ENCODE results near the gene NFIB. TPM values are rescaled to one million over a fixed set of nuclear protein-coding genes. Genes with fewer than 3 reads are reported as not detected.

The NFIB gene
- polyA plus RNA-seq, 1 donor (not counting 4 experiments of a cell fraction or from before 2014, with no cell fraction given), result 8.9 TPM

GRCh38 chr9:14303521-14303920 is 10.4 kb downstream of the NFIB start:
- dilution Hi-C loops (cut with MboI; ENCODE audit: extremely low pct_ligation_motif_present, low sequenced_read_pairs), result no loop called here
- DNase-seq (ENCODE audit: low read depth, low spot score) (no peak), FAIRE-seq (no peak)
- H3K9ac ChIP-seq (ENCODE audit: control insufficient read depth, extremely low read depth, insufficient read depth, low read length), result no peak overlapping the region
- no peak overlapping the region for H3K4me2 ChIP-seq (ENCODE audit: control insufficient read depth, extremely low read depth, insufficient read depth, low read depth, low read length)
- H3K9me1 ChIP-seq (ENCODE audit: control insufficient read depth, extremely low read depth, insufficient read depth, low read length), result no peaks in the 10 kb centered on the region
- H3K79me2 ChIP-seq (ENCODE audit: control insufficient read depth, insufficient read depth, low read length), result peaks cover 81% of the 10 kb centered on the region
- no peaks in the 10 kb centered on the region for H3K9me3 ChIP-seq (ENCODE audit: control insufficient read depth, low read depth, low read length)
- H3K4me3 ChIP-seq (ENCODE audit: control insufficient read depth in 2 of 3, extremely low read depth in 1 of 3, insufficient read depth in 2 of 3, low read depth in 1 of 3, low read length in 3 of 3), result no peak overlapping the region
- no peak overlapping the region for H2AFZ ChIP-seq (ENCODE audit: control insufficient read depth, low read length)
- H3K4me1 ChIP-seq (ENCODE audit: control insufficient read depth, extremely low read depth, insufficient read depth, low read length), result peaks cover 41% of the 10 kb centered on the region
- no peak for TF ChIP-seq CTCF (optimal IDR thresholded peaks at IDR 0.05 in 1 of 3, IDR thresholded peaks at IDR 0.05 in 1 of 3, conservative IDR thresholded peaks at IDR 0.05 in 1 of 3; ENCODE audit: extremely low read depth in 1 of 3, insufficient read depth in 2 of 3, low read length in 3 of 3)
- TF ChIP-seq EZH2 (IDR thresholded peaks at IDR 0.05; ENCODE audit: low read length), result no peak
- peaks cover under 1% of the 10 kb centered on the region for H4K20me1 ChIP-seq (ENCODE audit: control insufficient read depth, extremely low read depth, insufficient read depth, low read length)
- H3K36me3 ChIP-seq (ENCODE audit: control insufficient read depth in 2 of 2, extremely low read depth in 1 of 2, insufficient read depth in 2 of 2, low read length in 2 of 2), result peaks cover 0 to 12% of the 10 kb centered on the region in 2 experiments
- no peaks in the 10 kb centered on the region for H3K27me3 ChIP-seq (ENCODE audit: control insufficient read depth, extremely low read depth, insufficient read depth, low read length)
- H3K27ac ChIP-seq (ENCODE audit: control insufficient read depth, insufficient read depth, low read length), result no peak overlapping the region

DNA sequence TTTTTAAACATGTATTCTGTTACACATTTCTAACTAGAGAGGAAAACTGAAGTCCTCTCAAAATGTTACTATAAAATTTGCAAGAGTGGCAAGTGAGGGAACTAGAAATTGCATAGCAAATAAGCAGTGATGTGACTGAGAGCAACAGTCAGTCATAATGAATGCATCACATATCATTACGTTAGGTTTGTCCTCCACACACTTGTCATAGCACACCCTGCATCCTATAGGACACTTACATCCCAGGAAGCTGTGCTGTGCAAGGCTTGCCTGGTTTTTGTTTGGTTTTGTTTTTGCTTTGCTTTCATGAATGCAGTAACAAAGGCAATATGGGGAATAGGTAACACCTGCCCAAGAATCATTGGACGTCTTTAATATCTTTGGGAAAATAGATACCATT is 10.8 kb downstream of the NFIB start:
- no peak overlapping the region for H2AFZ ChIP-seq (ENCODE audit: control insufficient read depth, low read length)
- TF ChIP-seq CTCF (optimal IDR thresholded peaks at IDR 0.05 in 1 of 3, IDR thresholded peaks at IDR 0.05 in 1 of 3, conservative IDR thresholded peaks at IDR 0.05 in 1 of 3; ENCODE audit: extremely low read depth in 1 of 3, insufficient read depth in 2 of 3, low read length in 3 of 3), result no peak
- TF ChIP-seq EZH2 (IDR thresholded peaks at IDR 0.05; ENCODE audit: low read length), result no peak
- no peaks in the 10 kb centered on the region for H3K27me3 ChIP-seq (ENCODE audit: control insufficient read depth, extremely low read depth, insufficient read depth, low read length)
- H3K36me3 ChIP-seq (ENCODE audit: control insufficient read depth in 2 of 2, extremely low read depth in 1 of 2, insufficient read depth in 2 of 2, low read length in 2 of 2), result peaks cover 0 to 12% of the 10 kb centered on the region in 2 experiments
- H3K4me1 ChIP-seq (ENCODE audit: control insufficient read depth, extremely low read depth, insufficient read depth, low read length), result peaks cover 40% of the 10 kb centered on the region
- H3K79me2 ChIP-seq (ENCODE audit: control insufficient read depth, insufficient read depth, low read length), result peaks cover 81% of the 10 kb centered on the region
- no peak overlapping the region for H3K4me3 ChIP-seq (ENCODE audit: control insufficient read depth in 2 of 3, extremely low read depth in 1 of 3, insufficient read depth in 2 of 3, low read depth in 1 of 3, low read length in 3 of 3)
- H4K20me1 ChIP-seq (ENCODE audit: control insufficient read depth, extremely low read depth, insufficient read depth, low read length), result peaks cover 3% of the 10 kb centered on the region
- FAIRE-seq (peak; percentile 76), DNase-seq (ENCODE audit: low read depth, low spot score) (no peak)
- dilution Hi-C loops (cut with MboI; ENCODE audit: extremely low pct_ligation_motif_present, low sequenced_read_pairs), result no loop called here
- no peaks in the 10 kb centered on the region for H3K9me1 ChIP-seq (ENCODE audit: control insufficient read depth, extremely low read depth, insufficient read depth, low read length)
- H3K9me3 ChIP-seq (ENCODE audit: control insufficient read depth, low read depth, low read length), result no peaks in the 10 kb centered on the region
- H3K9ac ChIP-seq (ENCODE audit: control insufficient read depth, extremely low read depth, insufficient read depth, low read length), result no peak overlapping the region
- H3K27ac ChIP-seq (ENCODE audit: control insufficient read depth, insufficient read depth, low read length), result no peak overlapping the region
- H3K4me2 ChIP-seq (ENCODE audit: control insufficient read depth, extremely low read depth, insufficient read depth, low read depth, low read length), result peak overlapping the region; percentile 38

Data from keratinocyte (primary cell).